HG03060 (cell line): ENCODE data around the gene EIF3D.
A peak's percentile ranks its signal among the peaks of the same experiment; 100 is the strongest.

Experiments
- ATAC-seq: cut with Tn5 transposase; IDR thresholded peaks from one replicate; pipeline ENCODE4 v1.9.1; 2021; ENCODE audit warnings: low read depth, moderate number of reproducible peaks; ENCODE audit not compliant: unreplicated experiment

Gene EIF3D

DNA sequence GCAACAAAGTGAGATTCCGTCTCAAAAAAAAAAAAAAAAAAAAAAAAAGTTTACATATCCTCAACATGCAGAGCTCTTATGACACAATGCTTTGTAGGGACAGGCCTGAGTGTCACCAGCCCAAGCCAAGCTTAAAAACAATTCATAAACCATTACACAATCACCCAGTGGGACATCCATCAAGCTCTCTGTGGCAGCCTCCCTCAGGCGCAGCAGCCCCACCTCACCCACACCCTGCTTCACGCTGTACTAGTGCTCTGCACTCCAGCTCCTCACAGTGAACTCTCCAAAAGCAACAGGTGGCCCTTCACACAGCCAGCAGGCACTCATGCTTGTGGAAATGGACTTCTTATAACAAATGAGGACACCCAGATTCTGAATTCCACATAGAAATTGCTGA, 18.6 kb downstream of the EIF3D start:
- no peak for ATAC-seq

DNA sequence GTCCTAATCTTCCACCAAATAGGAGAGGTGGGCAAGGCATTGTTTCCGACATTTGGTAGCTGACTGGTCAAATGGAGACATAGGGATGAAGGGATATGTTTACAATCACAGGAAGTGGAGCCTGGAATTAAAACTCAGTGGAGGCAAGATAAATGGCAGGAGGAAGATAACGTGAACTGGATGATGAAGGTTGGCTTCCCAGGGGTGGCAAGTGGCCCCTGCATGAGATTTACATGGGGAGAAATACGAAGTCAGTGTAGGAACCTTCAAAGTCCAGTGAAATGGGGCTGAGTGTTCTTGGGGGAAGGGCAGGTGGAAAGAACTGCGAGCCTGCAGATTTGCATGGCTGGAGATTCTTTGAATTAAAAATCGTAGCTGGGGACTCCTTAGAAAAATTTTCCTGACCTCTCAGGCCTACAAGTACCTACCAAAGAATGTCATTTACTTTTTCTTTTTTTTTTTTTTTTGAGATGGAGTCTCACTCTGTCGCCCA, 21.4 kb downstream of the EIF3D start:
- ATAC-seq: no peak

DNA sequence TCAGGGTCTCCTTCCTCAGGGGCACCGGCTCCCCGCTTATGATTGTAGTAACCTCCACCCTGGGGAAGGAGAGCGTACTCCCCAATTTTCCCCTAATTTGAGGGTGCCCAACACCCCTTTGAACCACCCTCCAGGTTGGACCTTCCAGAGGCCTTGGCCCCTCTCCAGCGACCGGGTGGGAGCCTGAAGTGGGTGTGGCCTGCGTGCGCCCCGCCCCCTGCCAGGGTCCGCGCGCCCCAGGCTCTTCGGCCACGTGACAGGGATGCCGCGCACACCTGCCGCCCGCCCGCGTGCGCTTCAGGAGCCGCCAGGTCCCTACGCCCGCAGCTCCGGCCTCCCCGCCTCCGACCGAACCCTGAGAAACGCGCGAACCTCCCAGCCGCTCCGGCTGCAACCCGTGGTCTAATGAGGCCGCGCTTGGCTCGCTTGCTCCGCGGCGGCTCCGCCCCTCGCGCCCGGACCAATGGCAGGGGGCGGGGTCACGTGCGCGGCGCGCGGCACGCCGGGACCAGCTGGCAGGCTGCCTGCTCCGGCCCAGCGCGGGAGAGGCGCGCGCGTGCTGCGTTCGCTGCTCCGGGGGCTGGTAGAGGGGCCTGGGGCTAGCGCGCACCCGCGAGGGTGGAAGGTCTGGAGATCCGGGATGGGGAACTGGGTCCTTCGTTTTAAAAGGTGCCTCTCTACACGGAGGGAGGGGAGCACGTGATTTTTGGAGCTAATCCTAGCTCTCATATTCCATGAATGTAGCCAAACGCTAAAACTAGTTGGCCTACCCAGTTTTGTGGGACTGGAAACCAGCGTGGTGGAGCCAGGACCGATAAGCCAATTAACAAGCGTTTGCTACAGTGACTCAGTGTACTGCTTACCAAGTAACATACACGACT, 22.1 kb downstream of the EIF3D start, which contains the start of gene FOXRED2:
FOXRED2 (minus strand) TSS at position 404 of the 881 bp plus-strand sequence. CDS start 618 bp downstream, outside the sequence.
- no peak for ATAC-seq

GRCh38 chr22:36505998-36506635, 22.8 kb downstream of the EIF3D start:
- ATAC-seq: no peak

- ATAC-seq: no peak
These were observed 30.9 kb downstream of the EIF3D start for GRCh38 chr22:36497910-36498665.

GRCh38 chr22:36493690-36494110, 35.3 kb downstream of the EIF3D start:
- ATAC-seq: no peak

DNA sequence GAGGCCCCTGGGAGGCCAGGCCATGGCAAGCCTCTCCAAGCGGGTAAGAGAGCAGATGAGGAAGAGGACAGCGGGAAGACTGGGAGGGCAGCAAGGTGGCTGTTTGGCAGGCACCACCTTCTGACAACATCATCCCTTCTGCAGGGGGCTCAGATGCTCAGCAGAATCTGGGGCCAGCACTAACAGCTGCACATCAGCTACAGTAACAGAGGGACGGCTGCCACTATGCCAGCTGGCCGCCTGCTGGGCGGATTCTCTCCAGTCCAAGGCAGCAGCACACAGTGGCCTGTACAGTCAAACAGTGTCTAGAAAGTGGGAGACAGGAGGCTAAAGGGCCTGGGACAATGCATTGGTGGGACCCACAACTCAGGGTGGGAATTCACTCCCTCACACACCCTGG, 36.9 kb downstream of the EIF3D start:
- ATAC-seq: no peak

DNA sequence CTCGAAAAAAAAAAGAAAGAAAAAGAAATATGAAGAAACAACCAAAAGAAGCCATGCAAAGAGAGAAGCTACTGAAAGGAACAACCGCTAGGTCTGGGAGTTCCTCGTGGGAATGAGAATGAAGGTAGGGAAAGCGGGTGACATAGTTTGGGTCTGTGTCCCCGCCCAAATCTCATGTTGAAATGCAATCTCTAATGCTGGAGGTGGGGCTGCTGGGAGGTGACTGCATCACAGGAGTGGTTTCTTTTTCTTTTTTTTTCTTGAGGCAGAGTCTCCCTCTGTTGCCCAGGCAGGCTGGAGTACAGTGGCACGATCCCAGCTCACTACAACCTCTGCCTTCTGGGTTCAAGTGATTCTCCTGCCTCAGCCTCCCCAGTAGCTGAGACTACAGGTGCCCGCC, 37.8 kb downstream of the EIF3D start:
- no peak for ATAC-seq

DNA sequence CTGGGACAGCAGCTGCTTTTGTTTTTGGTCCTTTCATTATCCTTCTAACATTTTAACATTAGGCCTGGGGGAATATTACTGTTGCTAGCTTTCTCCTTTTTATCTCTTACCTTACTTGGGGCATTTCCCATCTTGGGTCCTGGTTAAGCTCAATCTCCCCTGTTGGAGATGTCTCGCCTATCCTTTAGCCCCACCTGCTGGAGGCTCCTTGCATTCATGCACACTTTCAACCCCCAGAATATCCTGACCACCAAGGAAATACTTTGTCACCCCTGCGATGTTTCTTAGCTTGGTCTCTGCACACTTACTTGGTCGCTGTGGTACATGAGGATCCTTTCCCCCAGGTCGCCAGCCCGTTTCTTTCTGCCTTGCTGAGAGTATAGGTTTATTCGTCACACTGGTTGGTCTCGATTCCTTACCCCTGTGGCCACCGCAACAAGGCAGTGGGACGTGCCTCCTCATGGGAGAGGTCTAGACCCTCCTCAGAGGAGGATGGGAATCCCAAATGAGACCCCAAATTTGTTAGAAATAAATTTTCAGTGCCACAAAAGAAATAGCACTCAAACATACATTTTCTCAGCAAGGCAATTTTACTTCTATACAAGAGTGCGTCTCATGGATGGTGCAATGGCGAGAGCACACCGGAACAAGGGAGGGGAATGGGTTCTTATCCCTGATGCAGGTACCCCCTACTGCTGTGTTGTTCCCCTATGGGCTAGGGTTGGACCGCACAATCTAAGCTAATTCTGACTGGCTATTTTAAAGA, 42.2 kb downstream of the EIF3D start:
- no peak for ATAC-seq

- peak; percentile 78 for ATAC-seq
These were observed 47.4 kb downstream of the EIF3D start, which contains the start of gene TXN2 for GRCh38 chr22:36481393-36482168. Gene TXN2 (minus strand): TSS chr22:36481640. CDS start chr22:36480837, 803 bp downstream.

DNA sequence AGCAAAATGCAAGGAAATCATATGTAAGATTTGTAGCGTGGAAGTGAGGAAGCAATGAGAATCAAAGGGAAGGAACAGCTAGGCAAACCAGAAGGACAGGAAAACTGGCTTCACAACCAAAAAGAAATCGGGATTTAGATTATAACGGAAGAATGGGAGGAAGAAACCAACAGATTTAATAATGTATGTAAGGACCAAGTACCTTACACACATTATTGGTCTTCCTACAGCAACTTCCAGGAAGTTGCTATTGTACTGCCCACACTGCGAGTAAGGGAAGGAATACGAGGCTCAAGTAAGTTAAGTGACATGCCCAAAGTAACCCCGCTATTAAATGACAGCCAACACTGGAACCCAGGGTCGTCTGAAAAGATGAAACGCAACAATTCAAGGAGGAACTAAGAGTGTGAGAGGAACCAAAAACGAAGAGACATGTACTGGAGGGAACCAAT, 48.0 kb downstream of the EIF3D start:
- no peak for ATAC-seq

GRCh38 chr22:36478966-36479365, 50.0 kb downstream of the EIF3D start:
- no peak for ATAC-seq

DNA sequence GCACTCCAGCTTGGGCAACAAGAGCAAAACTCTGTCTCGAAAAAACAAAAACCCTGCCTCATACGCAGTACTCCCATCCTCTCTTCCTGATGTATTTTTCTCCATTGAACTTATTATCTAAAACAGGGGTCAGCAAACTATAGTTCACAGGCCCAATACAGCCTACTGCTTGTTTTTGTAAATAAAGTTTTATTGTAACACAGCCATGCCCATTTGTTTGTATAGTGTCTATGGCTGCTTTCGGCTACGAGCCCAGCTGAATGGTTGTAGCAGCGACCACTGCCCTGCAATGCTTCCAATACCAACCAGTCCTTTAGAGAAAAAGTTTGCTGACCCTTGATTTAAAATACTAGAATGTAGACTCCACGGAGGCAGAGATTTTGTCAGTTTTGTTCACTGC, 53.6 kb downstream of the EIF3D start:
- ATAC-seq: no peak

GRCh38 chr22:36472689-36473088, 56.3 kb downstream of the EIF3D start:
- no peak for ATAC-seq

DNA sequence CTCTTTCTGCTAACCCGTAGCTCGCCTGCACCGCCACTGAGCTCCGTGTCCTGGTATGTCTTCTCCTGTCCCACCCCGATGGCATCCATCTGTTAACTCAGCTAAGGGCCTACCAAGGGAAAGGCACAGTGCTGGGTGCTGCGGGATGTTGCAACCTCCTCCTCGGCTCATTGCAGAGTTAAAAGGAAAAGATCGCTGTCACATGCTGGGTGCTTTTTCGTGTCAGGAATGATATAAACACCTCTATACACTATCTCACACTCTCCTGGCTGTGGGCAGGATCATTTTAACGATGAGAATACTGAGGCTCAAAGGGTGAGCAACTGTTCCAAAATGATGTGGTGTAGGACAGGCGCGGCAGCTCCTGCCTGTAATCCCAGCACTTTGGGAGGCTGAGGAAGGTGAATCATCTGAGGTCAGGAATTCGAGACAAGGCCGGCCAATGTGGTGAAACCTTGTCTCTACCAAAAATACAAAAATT, 57.6 kb downstream of the EIF3D start:
- no peak for ATAC-seq

DNA sequence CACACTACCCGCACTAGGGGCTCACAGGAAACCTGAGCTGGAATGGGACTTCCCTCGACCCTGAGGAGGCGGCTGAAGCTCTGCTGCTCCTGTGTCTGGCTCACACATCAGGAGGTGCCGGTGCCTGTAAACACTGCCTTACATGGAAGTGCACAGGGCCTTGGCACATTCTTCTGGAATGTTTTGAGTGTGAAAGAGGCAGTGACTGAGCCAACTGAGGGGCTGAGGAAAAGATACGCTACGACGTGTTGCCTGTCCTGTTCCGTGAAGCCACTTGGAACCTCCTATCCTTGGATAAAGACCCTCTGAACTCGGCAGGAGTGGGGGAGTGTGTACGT, 58.0 kb downstream of the EIF3D start:
- no peak for ATAC-seq

DNA sequence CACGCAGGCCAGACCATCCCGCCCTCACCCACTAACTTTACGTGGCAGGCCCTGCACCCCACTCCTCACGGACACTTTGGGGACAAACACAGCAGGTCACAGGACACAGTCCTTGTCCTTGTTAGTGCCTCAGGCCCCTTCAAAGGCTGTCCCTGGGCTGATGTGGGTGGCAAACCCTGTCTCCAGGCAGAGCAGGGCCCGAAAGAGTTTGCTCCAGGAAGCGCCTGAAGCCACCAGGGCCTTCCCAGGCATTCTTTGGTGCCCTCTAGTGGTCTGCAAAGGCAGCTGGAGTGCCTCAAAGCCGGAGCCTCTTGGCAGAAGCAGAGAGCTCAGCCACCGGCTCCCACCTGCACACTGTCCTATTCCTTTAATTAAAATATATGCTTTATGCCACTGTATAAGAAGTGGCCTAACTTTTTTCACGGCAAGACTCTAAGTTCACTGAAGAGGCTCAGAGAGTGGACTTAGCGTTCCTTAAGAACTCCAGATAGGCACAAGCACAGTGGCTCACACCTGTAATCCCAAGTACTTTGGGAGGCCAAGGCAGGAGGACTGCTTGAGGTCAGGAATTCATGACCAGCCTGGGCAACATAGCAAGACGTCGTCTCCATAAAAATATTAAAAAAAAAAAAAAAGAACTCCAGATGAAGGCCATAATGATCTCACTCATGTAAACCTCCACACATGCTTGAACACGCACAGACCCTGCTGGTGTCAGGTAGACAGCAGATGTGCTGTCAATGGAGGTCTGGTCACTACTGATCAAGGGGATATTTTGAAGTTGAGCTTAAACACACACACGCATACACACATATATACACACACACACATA, 58.6 kb downstream of the EIF3D start:
- ATAC-seq: no peak

GRCh38 chr22:36469094-36469710, 59.8 kb downstream of the EIF3D start:
- ATAC-seq: no peak
